ENCODE results near the gene ANLN.
A peak's percentile ranks its signal among the peaks of the same experiment; 100 is the strongest.

Gene ANLN

GRCh38 chr7:36389371-36390198 lies at the start of gene ANLN:
Gene ANLN (plus strand): TSS chr7:36389862. CDS start chr7:36390027, 165 bp downstream.
- ATAC-seq (replicated peaks), result peak; percentile 94 to 98
- Mint-ChIP-seq H3K9me3 (no peaks in the 10 kb centered on the region), H3K27ac (peak within 1 kb of the TSS; percentile 31), H3K27me3 (peaks cover 5 to 14% of the 10 kb centered on the region in 2 donors), H3K36me3 (no peaks in the 10 kb centered on the region), H3K4me3 (peak within 1 kb of the TSS; percentile 85 to 90), H3K4me1 (peaks cover 9 to 10% of the 10 kb centered on the region in 2 donors)
- DNase-seq, result peak; percentile 78

- no peak overlapping the region for H3K27ac Mint-ChIP-seq
- no peaks in the 10 kb centered on the region for H3K4me1 Mint-ChIP-seq
Observed at GRCh38 chr7:36343548-36343947, 46.1 kb upstream of the ANLN start.

DNA sequence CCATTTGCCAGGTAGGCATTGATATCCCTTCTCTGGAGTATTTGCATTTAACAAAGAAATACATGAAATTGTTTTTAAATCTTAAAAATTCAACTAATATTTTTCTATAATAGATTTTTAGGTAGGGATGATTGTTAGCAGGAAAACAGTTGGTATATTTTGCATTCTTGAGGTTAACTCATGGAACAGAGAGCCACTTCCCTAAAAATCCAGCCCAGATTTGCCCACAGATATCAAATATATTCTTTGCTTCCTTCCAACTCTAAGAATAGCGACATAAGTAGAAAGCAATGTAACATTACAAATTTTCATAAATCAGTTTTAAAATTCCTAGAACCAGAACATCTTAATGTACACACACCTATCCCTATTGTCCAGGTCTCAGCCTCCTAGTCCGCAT lies 45.0 kb upstream of the ANLN start:
- Mint-ChIP-seq H3K9me3 (no peaks in the 10 kb centered on the region), H3K4me3 (no peak overlapping the region), H3K27me3 (peaks cover 0 to 5% of the 10 kb centered on the region in 2 donors), H3K36me3 (no peaks in the 10 kb centered on the region), H3K4me1 (no peaks in the 10 kb centered on the region), H3K27ac (no peak overlapping the region)
- DNase-seq, result no peak
- ATAC-seq (replicated peaks), result no peak

More at GRCh38 chr7:36343548-36343947, 46.1 kb upstream of the ANLN start:
- DNase-seq (no peak), ATAC-seq (replicated peaks) (no peak)
- Mint-ChIP-seq H3K27me3 (peaks cover 0 to 5% of the 10 kb centered on the region in 2 donors), H3K4me3 (no peak overlapping the region), H3K9me3 (no peaks in the 10 kb centered on the region), H3K36me3 (no peaks in the 10 kb centered on the region)

DNA sequence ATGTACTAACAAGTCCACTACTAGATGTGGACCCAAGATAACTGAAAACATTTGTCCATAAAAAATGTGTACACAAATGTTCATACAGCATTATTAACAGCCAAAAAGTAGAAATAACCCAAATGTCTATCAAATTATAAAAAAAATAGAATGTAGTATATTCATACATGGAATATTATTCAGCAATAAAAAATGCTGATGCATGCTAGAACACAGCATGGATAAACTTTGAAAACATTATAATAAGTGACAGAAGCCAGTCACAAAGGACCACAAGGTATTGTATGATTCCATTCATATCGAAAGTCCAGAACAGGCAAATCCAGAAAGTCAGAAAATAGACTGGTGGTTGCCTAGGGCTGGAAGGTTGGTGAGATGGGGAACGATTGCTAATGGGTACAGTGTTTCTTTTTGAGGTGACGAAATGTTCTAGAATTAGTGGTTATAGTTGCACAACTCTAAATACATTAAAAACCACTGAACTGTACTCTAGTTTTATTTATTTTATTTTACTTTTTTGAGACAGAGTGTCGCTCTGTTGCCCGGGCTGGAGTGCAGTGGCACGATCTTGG lies 43.3 kb upstream of the ANLN start:
- Mint-ChIP-seq H3K9me3 (no peaks in the 10 kb centered on the region), H3K27ac (no peak overlapping the region), H3K4me3 (no peak overlapping the region), H3K27me3 (no peaks in the 10 kb centered on the region), H3K4me1 (no peaks in the 10 kb centered on the region), H3K36me3 (no peaks in the 10 kb centered on the region)
- DNase-seq (no peak), ATAC-seq (replicated peaks) (no peak)

GRCh38 chr7:36348256-36348655 lies 41.4 kb upstream of the ANLN start:
- DNase-seq (no peak), ATAC-seq (replicated peaks) (no peak)
- no peaks in the 10 kb centered on the region for H3K27me3 Mint-ChIP-seq
- no peak overlapping the region for H3K4me3 Mint-ChIP-seq
- H3K4me1 Mint-ChIP-seq, result no peaks in the 10 kb centered on the region
- H3K27ac Mint-ChIP-seq, result no peak overlapping the region
- no peaks in the 10 kb centered on the region for H3K36me3 Mint-ChIP-seq
- no peaks in the 10 kb centered on the region for H3K9me3 Mint-ChIP-seq

DNA sequence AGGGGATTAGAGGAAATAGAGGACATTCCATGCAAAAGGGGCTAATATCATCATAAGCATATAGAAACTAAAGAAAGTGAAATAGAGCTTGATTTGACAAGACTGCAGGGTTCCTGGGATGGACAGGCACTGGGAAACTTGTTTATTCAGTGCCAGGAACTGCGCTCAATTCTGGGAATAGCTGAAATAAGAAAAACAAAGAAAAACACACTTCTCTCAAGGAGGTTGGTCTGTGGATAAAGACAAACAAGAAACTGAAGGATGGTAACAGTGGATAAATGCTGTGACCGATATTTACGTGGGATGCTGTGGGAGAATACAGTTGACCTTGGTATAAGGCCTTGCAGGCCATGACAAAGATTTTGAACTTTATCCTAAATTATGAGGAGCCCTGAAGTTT lies 40.9 kb upstream of the ANLN start:
- no peaks in the 10 kb centered on the region for H3K4me1 Mint-ChIP-seq
- no peaks in the 10 kb centered on the region for H3K36me3 Mint-ChIP-seq
- ATAC-seq (replicated peaks) (no peak), DNase-seq (no peak)
- no peak overlapping the region for H3K27ac Mint-ChIP-seq
- H3K9me3 Mint-ChIP-seq, result no peaks in the 10 kb centered on the region
- no peak overlapping the region for H3K4me3 Mint-ChIP-seq
- no peaks in the 10 kb centered on the region for H3K27me3 Mint-ChIP-seq

DNA sequence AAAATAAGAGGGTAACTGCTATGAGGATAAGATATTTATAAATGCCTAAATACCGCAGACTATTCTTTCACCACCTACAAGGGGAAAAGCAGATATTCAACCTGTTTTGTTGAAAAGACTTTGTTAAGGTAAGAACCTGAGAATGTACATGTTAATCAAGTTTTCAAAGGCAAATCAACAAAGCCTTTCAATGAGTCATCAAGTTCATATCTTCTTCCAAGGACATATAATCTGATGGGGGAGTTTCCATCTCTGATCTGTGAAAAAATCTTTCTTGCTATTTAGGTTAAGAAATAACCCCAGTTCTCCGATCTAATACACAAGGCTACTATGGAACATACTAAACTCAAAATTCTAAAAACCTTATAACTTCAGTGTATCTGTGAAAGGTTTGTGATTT lies 40.0 kb upstream of the ANLN start:
- H3K9me3 Mint-ChIP-seq, result no peaks in the 10 kb centered on the region
- DNase-seq, result no peak
- no peaks in the 10 kb centered on the region for H3K36me3 Mint-ChIP-seq
- no peak for ATAC-seq (replicated peaks)
- H3K27me3 Mint-ChIP-seq, result no peaks in the 10 kb centered on the region
- H3K4me1 Mint-ChIP-seq, result no peaks in the 10 kb centered on the region
- no peak overlapping the region for H3K27ac Mint-ChIP-seq
- no peak overlapping the region for H3K4me3 Mint-ChIP-seq

GRCh38 chr7:36355490-36355889 lies 34.2 kb upstream of the ANLN start:
- ATAC-seq (replicated peaks) (no peak), DNase-seq (no peak)
- Mint-ChIP-seq H3K4me1 (no peaks in the 10 kb centered on the region), H3K27ac (no peak overlapping the region), H3K9me3 (no peaks in the 10 kb centered on the region), H3K27me3 (no peaks in the 10 kb centered on the region), H3K36me3 (no peaks in the 10 kb centered on the region), H3K4me3 (no peak overlapping the region)

- H3K36me3 Mint-ChIP-seq, result no peaks in the 10 kb centered on the region
- H3K9me3 Mint-ChIP-seq, result no peaks in the 10 kb centered on the region
- H3K4me1 Mint-ChIP-seq, result no peaks in the 10 kb centered on the region
- ATAC-seq (replicated peaks), result no peak
- H3K27me3 Mint-ChIP-seq, result no peaks in the 10 kb centered on the region
- no peak overlapping the region for H3K27ac Mint-ChIP-seq
- DNase-seq, result no peak
- no peak overlapping the region for H3K4me3 Mint-ChIP-seq
Observed at GRCh38 chr7:36357054-36357453, 32.6 kb upstream of the ANLN start.

GRCh38 chr7:36358589-36358988 lies 31.1 kb upstream of the ANLN start:
- Mint-ChIP-seq H3K4me3 (no peak overlapping the region), H3K36me3 (no peaks in the 10 kb centered on the region), H3K27me3 (no peaks in the 10 kb centered on the region), H3K9me3 (no peaks in the 10 kb centered on the region), H3K4me1 (no peaks in the 10 kb centered on the region), H3K27ac (no peak overlapping the region)
- DNase-seq (no peak), ATAC-seq (replicated peaks) (no peak)

DNA sequence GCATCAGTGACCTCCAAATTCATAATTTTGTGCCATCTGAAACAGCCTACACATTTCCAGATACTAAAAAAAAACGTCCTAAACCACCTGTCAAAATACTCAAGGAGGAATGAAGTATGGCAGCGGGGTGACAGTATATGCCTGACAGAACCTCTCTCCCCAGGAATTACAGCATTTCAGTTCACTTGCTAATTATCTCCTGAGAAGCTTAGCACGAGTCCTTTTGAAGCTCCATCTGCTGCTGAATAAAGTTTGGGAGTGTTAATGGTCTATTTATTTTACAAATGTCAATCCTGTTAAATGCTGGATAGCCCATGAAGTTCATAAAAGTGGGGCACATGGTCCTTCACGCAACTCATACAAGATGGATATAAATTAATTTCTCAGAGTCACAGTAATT lies 29.4 kb upstream of the ANLN start:
- Mint-ChIP-seq H3K36me3 (no peaks in the 10 kb centered on the region), H3K4me3 (no peak overlapping the region), H3K4me1 (no peaks in the 10 kb centered on the region), H3K27ac (no peak overlapping the region), H3K9me3 (no peaks in the 10 kb centered on the region), H3K27me3 (no peaks in the 10 kb centered on the region)
- ATAC-seq (replicated peaks) (no peak), DNase-seq (no peak)

DNA sequence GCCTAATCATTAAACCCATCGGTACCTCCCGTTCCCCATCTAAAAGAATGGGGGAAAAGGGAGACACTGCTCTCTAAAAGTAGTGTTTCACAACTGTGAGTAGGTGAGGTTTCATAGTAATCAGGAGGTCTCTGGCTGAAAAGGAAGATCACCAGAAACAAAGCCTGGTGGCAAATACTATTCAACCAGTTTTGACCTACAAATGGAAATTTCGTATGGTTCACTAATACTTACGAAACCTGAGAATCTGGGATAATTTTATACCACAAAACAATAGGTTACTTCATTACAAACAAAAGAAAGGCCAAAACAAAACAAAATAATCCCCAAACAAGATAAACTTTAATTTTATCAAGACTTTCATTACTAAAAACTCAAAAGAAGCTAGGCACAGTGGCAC lies 28.4 kb upstream of the ANLN start:
- H3K9me3 Mint-ChIP-seq, result no peaks in the 10 kb centered on the region
- H3K4me3 Mint-ChIP-seq, result no peak overlapping the region
- no peaks in the 10 kb centered on the region for H3K36me3 Mint-ChIP-seq
- ATAC-seq (replicated peaks) (no peak), DNase-seq (no peak)
- H3K27me3 Mint-ChIP-seq, result no peaks in the 10 kb centered on the region
- H3K27ac Mint-ChIP-seq, result no peak overlapping the region
- no peaks in the 10 kb centered on the region for H3K4me1 Mint-ChIP-seq

GRCh38 chr7:36363515-36363914 lies 26.1 kb upstream of the ANLN start:
- Mint-ChIP-seq H3K4me3 (no peak overlapping the region), H3K27me3 (no peaks in the 10 kb centered on the region), H3K36me3 (no peaks in the 10 kb centered on the region), H3K27ac (no peak overlapping the region), H3K9me3 (no peaks in the 10 kb centered on the region), H3K4me1 (no peaks in the 10 kb centered on the region)
- DNase-seq, result no peak
- no peak for ATAC-seq (replicated peaks)

- no peak for DNase-seq
- Mint-ChIP-seq H3K27ac (no peak overlapping the region), H3K27me3 (no peaks in the 10 kb centered on the region), H3K36me3 (no peaks in the 10 kb centered on the region), H3K4me1 (no peaks in the 10 kb centered on the region), H3K9me3 (no peaks in the 10 kb centered on the region), H3K4me3 (peak overlapping the region; percentile 92 to 94)
- ATAC-seq (replicated peaks), result no peak
Observed at GRCh38 chr7:36366005-36366717, 23.5 kb upstream of the ANLN start.

Data from stimulated activated naive B cell treated with anti-CD40 and anti-IgM and Interleukin-4, amounts not matched to agents 10 μg/mL and 1 μg/mL and 100 μg/mL, for 72 hours (primary cell).